Right lobe of liver (tissue), 4 donors: ENCODE results near the gene MIOX.

Experiments
- CTCF ChIP-seq, 4 donors: fragments of 200-600 bp in 3 of 4; fragments of 450-650 bp in 1 of 4; IDR thresholded peaks; one replicate each; pipeline versions ENCODE4 v1.5.1 to v1.8.0; 2016 to 2022; ENCODE audit warnings: antibody characterized with exemption in 4 of 4, mild to moderate bottlenecking in 2 of 4
- POLR2A ChIP-seq: fragments of 450-650 bp; IDR thresholded peaks from one replicate; pipeline ENCODE4 v1.6.1; 2017; ENCODE audit warnings: antibody characterized with exemption, mild to moderate bottlenecking
- donor health status: DM: no; HTN: no; CAD: no.
- donor health status: DM: no; HTN: no; CAD: no.
- donor health status: DM: no; HTN: yes; CAD: no.

GRCh38 chr22:50481045-50481439 lies 5.6 kb upstream of the MIOX start:
- TF ChIP-seq CTCF (IDR thresholded peaks at IDR 0.05) = no peak
- no peak for TF ChIP-seq POLR2A
